Measurements from ENCODE around the gene CYYR1. TPM values are rescaled to one million over a fixed set of nuclear protein-coding genes. Genes with fewer than 3 reads are reported as not detected.

The CYYR1 gene
- total RNA-seq, 1 donor from 2014 or later, result 29.6 TPM

DNA sequence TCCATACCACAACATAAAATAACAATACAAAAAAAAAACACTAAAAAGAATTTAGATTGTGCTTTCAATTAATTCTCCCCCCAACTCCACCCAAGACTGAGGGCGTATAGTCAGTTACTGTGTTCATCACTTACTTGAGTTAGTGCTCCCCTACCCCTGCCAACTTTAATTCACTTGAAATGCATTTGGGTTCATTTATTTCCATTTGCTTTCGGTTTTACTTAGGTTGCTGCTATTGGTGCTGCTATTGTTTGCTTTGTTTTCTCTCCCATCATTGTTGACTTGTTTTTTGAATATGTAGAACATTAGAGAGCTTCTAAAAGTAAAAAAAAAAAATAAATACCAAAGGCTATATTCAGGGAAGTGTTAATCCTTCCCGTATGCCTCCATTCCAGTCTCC is 10.7 kb upstream of the CYYR1 start:
- DNase-seq (ENCODE audit: low spot score in 2 of 2), result no peak
- Histone ChIP-seq H3K36me3 (no peaks in the 10 kb centered on the region), H3K27me3 (no peaks in the 10 kb centered on the region), H3K27ac (no peak overlapping the region), H3K4me1 (no peaks in the 10 kb centered on the region), H3K9me3 (peaks cover 0 to 8% of the 10 kb centered on the region in 2 donors), H3K4me3 (no peak overlapping the region)
- intact Hi-C loops (cut with DNase I), result no loop called here
- TF ChIP-seq, protein P1, sequence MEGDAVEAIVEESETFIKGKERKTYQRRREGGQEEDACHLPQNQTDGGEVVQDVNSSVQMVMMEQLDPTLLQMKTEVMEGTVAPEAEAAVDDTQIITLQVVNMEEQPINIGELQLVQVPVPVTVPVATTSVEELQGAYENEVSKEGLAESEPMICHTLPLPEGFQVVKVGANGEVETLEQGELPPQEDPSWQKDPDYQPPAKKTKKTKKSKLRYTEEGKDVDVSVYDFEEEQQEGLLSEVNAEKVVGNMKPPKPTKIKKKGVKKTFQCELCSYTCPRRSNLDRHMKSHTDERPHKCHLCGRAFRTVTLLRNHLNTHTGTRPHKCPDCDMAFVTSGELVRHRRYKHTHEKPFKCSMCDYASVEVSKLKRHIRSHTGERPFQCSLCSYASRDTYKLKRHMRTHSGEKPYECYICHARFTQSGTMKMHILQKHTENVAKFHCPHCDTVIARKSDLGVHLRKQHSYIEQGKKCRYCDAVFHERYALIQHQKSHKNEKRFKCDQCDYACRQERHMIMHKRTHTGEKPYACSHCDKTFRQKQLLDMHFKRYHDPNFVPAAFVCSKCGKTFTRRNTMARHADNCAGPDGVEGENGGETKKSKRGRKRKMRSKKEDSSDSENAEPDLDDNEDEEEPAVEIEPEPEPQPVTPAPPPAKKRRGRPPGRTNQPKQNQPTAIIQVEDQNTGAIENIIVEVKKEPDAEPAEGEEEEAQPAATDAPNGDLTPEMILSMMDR (IDR thresholded peaks at IDR 0.05), result no peak

DNA sequence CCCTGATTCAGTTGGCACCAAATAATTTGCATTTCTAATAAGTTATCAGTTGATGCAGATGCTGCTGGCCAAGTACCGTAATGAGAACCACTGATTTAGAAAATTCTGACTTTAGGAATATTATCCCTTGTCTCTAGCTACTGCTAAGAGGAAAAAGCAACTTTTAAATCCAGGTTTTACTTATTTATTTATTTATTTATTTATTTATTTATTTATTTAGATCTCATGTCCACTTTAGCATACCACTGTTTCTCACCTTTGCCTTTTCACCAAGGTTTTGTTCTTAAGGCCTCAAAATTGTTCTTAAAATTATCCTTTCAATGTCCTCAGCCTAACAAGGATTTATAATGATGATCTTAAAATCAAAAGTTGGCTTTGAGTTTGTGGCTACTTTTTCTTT is 8.7 kb upstream of the CYYR1 start:
- intact Hi-C loops (cut with DNase I), result no loop called here
- Histone ChIP-seq H3K27ac (no peak overlapping the region), H3K9me3 (peaks cover 0 to 8% of the 10 kb centered on the region in 2 donors), H3K4me1 (no peaks in the 10 kb centered on the region), H3K4me3 (no peak overlapping the region), H3K36me3 (no peaks in the 10 kb centered on the region), H3K27me3 (no peaks in the 10 kb centered on the region)
- TF ChIP-seq, protein P1 (IDR thresholded peaks at IDR 0.05), result no peak
- DNase-seq (ENCODE audit: low spot score in 2 of 2), result no peak

DNA sequence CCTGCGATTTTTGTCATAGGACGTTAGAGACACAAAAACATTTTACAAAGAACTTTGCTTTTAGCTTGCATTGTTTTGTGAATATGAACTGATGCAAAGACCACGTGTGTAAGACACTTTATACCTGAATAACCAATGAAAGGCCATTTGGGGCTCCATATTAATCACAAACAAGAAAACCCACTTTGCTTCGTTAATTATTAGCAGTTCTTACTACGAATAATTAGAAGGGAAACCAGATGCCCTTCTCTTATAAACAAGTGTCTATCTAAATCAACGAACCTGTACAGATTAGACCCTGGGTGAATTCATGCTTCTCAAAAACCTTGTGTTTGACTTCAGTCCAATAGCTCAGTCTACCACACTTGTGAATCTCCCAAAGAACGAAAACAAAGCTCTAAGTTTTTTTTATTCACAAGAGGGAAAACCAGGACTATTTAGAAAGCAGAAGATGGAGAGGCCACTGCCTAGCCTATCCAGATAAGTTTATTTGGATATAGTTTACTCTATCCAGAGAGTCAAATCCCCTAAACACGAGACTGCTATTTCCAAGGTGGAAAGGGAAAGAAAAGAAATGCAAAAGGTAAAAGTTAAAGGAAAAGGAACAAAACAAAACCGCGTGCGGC is 897 bp downstream of the CYYR1 start:
- peak overlapping the region in 1 of 2 donors; percentile 60 for H3K27ac ChIP-seq
- intact Hi-C loops (cut with DNase I), result no loop called here

DNA sequence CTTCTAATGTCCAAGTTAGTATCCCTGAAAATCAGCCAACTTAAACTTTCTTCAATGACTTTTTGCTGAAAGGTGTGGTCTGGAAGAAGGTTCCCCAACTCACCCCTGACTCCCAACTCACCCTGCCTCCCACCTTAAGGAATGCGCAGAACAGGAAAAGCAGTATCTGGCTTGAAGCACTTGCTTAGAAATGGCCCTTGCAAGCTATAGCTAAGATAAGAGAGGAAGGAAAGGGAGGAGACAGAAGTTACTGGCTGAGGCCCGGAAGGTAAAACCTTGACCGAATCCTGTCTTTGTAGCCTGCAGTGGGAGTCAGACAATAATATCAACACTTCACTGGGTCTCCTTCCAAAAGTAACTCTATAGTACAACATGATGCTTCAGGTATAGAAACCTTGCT is 2.9 kb downstream of the CYYR1 start:
- intact Hi-C loops (cut with DNase I), result no loop called here
- H3K27ac ChIP-seq, result no peak overlapping the region
- no peak for DNase-seq (ENCODE audit: low spot score in 2 of 2)

More for the DNA sequence above, 897 bp downstream of the CYYR1 start:
- Histone ChIP-seq H3K9me3 (no peaks in the 10 kb centered on the region), H3K4me3 (peak overlapping the region; percentile 46 to 63), H3K36me3 (no peaks in the 10 kb centered on the region), H3K4me1 (no peaks in the 10 kb centered on the region), H3K27me3 (no peaks in the 10 kb centered on the region)
- TF ChIP-seq, protein P1 (IDR thresholded peaks at IDR 0.05), result no peak
- DNase-seq (ENCODE audit: low spot score in 2 of 2), result no peak

DNA sequence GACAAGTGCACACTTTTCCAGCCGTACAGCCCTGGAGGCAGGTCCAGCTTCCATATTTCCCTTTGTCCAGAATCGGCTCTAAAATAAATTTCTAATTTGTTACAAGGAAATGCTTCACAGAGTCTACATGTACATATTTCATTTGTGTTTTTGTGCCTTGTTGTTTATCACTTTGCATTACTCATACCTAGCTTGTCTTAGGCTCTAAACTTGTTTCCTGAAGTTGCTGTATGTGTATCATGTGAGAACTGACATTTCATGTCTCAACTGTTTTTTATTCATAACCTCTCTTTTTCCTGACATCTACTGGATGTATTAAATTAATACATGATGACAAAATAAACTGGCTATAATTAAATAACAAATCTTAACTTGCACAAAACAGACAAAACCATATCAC is 7.5 kb downstream of the CYYR1 start:
- H3K27ac ChIP-seq, result no peak overlapping the region
- H3K4me3 ChIP-seq, result no peak overlapping the region
- no peak for DNase-seq (ENCODE audit: low spot score in 2 of 2)
- no peaks in the 10 kb centered on the region for H3K36me3 ChIP-seq
- TF ChIP-seq, protein P1 (IDR thresholded peaks at IDR 0.05), result no peak
- no peaks in the 10 kb centered on the region for H3K4me1 ChIP-seq
- intact Hi-C loops (cut with DNase I), result no loop called here
- H3K27me3 ChIP-seq, result no peaks in the 10 kb centered on the region
- no peaks in the 10 kb centered on the region for H3K9me3 ChIP-seq

More for the DNA sequence above, 2.9 kb downstream of the CYYR1 start:
- Histone ChIP-seq H3K4me3 (no peak overlapping the region), H3K36me3 (no peaks in the 10 kb centered on the region), H3K9me3 (no peaks in the 10 kb centered on the region), H3K27me3 (no peaks in the 10 kb centered on the region), H3K4me1 (no peaks in the 10 kb centered on the region)
- TF ChIP-seq, protein P1 (IDR thresholded peaks at IDR 0.05), result no peak

DNA sequence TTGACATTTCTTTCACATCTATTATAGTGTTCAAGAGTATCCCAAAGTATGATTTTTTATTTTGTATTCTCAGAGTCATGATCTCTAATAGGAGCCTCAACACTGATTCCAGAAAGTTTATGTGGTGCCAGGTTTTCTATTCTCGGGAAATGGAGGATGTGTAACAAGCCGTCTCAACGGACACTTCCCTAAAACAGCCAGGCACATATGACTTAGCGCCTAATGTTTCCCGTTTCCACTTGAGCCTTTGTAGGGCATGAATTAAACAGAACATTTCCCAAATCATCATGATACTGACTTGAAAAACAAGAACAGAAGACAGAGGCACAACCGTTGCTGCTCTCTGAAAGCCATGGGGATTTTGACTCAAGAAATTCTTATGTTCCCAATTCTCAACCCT is 8.0 kb downstream of the CYYR1 start:
- no peaks in the 10 kb centered on the region for H3K36me3 ChIP-seq
- intact Hi-C loops (cut with DNase I), result no loop called here
- no peaks in the 10 kb centered on the region for H3K9me3 ChIP-seq
- no peak for DNase-seq (ENCODE audit: low spot score in 2 of 2)
- no peaks in the 10 kb centered on the region for H3K4me1 ChIP-seq
- TF ChIP-seq, protein P1 (IDR thresholded peaks at IDR 0.05), result no peak
- H3K4me3 ChIP-seq, result no peak overlapping the region
- H3K27me3 ChIP-seq, result no peaks in the 10 kb centered on the region
- H3K27ac ChIP-seq, result no peak overlapping the region

Data from ascending aorta (tissue), 2 donors.